ENCODE measurements around the gene APOA4.

- TF ChIP-seq CTCF (IDR thresholded peaks at IDR 0.05) (no peak), POLR2A (IDR thresholded peaks at IDR 0.05) (no peak)
These were observed 38.4 kb upstream of the APOA4 start for GRCh38 chr11:116861539-116861938.
